GM12878 (cell line): ENCODE measurements around the gene AANAT.

Experiments used
- BCL3 ChIP-seq: IDR thresholded peaks from 2 replicates; pipeline ENCODE4 v1.6.1; 2011; ENCODE audit warnings: borderline replicate concordance, low read depth, mild to moderate bottlenecking, moderate library complexity, low read length; ENCODE audit not compliant: insufficient read depth, poor library complexity, severe bottlenecking
- CTCF ChIP-seq, 3 experiments: IDR thresholded peaks in 2 of 3; conservative IDR thresholded peaks in 1 of 3; 2 replicates each; pipeline ENCODE4 v1.5.1; 2011; ENCODE audit warnings: low read depth in 3 of 3, low read length in 3 of 3, mild to moderate bottlenecking in 3 of 3, control low read depth in 2 of 3, moderate library complexity in 2 of 3, inconsistent platforms in 1 of 3, mixed read lengths in 1 of 3; ENCODE audit not compliant: control insufficient read depth in 2 of 3, insufficient read depth in 1 of 3; ENCODE audit errors: extremely low read depth in 1 of 3
- FOXM1 ChIP-seq: IDR thresholded peaks from 2 replicates; pipeline ENCODE4 v1.6.1; 2012; ENCODE audit warnings: low read depth, mild to moderate bottlenecking, inconsistent platforms, low read length, moderate library complexity
- HCFC1 ChIP-seq: fragments of 150-350 bp; IDR thresholded peaks from 2 replicates; pipeline ENCODE4 v1.6.1; 2014; ENCODE audit warnings: low read length
- MXI1 ChIP-seq: fragments of 150-350 bp; IDR thresholded peaks from 2 replicates; pipeline ENCODE4 v1.6.1; 2011; ENCODE audit warnings: low read depth, mild to moderate bottlenecking, inconsistent platforms, low read length, improper control_type of control experiment
- REST ChIP-seq: IDR thresholded peaks from 2 replicates; pipeline ENCODE4 v1.6.1; 2012; ENCODE audit warnings: mild to moderate bottlenecking, low read depth, low read length
- SREBF2 ChIP-seq: IDR thresholded peaks from 2 replicates; pipeline ENCODE4 v1.6.1; 2012; ENCODE audit warnings: mild to moderate bottlenecking, low read length
- USF2 ChIP-seq: IDR thresholded peaks from 2 replicates; pipeline ENCODE4 v1.6.1; 2011; ENCODE audit warnings: low read depth, low read length, improper control_type of control experiment, borderline replicate concordance
- YY1 ChIP-seq: IDR thresholded peaks from 2 replicates; pipeline ENCODE4 v1.6.1; 2011; ENCODE audit warnings: low read depth, mild to moderate bottlenecking, low read length
- ZBTB4 ChIP-seq: fragments of 450-650 bp; formaldehyde crosslinking; IDR thresholded peaks from 2 replicates; pipeline ENCODE4 v1.4.0; 2022; ENCODE audit warnings: mild to moderate bottlenecking, moderate library complexity

- TF ChIP-seq SREBF2 (no peak), YY1 (no peak), REST (no peak), ZBTB4 (CRISPR knock-in tag) (no peak), CTCF (IDR thresholded peaks at IDR 0.05 in 2 of 3, conservative IDR thresholded peaks at IDR 0.05 in 1 of 3; ENCODE audit: control insufficient read depth in 2 of 3, extremely low read depth in 1 of 3, insufficient read depth in 1 of 3, low read depth in 3 of 3, low read length in 3 of 3) (no peak), HCFC1 (no peak), MXI1 (no peak), BCL3 (no peak), FOXM1 (no peak), USF2 (no peak)
Observed at GRCh38 chr17:76478097-76478496, 10.7 kb downstream of the AANAT start.
